ENCODE data around the gene PCDH9.

DNA sequence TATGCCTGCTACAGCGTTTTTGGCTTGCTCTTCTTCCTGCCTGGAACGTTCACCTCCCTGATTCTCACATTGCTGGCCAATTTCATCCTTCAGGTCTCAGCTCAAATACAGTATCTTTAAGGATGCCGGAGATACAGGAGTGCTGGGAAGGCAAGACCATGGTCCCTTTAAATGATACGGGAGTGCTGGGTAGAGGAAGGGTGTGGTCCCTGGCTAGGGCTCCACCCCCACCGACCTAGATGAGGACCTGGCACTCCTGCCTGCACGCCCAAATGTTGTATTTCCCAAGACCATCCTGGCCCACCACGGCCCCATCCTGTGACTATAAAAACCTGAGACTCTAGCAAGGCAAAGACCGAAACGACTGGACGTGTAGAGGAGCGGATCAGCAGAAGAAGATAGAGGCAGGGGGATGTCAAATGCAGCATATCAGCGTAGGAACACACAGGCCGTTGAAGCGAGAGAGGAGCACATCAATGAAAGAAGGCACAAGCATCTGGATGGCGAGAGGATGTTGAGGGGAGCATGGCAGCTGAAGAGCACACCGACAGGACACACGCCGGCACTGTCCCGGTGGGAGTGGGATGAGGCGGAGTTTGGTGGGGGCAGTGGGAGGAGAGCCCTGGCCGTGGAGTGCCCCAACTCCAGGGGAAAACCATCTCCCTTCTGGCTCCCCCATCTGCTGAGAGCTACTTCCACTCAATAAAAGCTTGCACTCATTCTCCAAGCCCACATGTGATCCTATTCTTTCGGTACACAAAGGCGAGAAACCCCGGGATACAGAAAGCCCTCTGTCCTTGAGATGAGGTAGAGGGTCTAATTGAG, 74.0 kb downstream of the PCDH9 start:
- no peak for TF ChIP-seq SUZ12 (IDR thresholded peaks at IDR 0.05; ENCODE audit: extremely low read depth, insufficient read depth, insufficient read length)
- no peak for TF ChIP-seq ZNF274 (IDR thresholded peaks at IDR 0.05; ENCODE audit: low read depth, low read length)
- TF ChIP-seq YY1 (IDR thresholded peaks at IDR 0.05; ENCODE audit: insufficient read depth, insufficient read length) = no peak

Measured in NT2/D1 (cell line).